Lower leg skin (tissue), 3 donors: ENCODE data around the gene POP4.

Experiments
- POLR2A ChIP-seq, 2 donors: fragments of 450-650 bp; IDR thresholded peaks; one replicate each; pipeline ENCODE4 v1.6.1; 2016 to 2017; ENCODE audit warnings: antibody characterized with exemption in 2 of 2, mild to moderate bottlenecking in 1 of 2, moderate library complexity in 1 of 2
- TF ChIP-seq, protein P1 (sequence below), 3 donors: fragments of 450-650 bp; IDR thresholded peaks; one replicate each; pipeline ENCODE4 v1.5.1; 2016; ENCODE audit warnings: antibody characterized with exemption in 3 of 3, mild to moderate bottlenecking in 3 of 3, moderate library complexity in 2 of 3

DNA sequence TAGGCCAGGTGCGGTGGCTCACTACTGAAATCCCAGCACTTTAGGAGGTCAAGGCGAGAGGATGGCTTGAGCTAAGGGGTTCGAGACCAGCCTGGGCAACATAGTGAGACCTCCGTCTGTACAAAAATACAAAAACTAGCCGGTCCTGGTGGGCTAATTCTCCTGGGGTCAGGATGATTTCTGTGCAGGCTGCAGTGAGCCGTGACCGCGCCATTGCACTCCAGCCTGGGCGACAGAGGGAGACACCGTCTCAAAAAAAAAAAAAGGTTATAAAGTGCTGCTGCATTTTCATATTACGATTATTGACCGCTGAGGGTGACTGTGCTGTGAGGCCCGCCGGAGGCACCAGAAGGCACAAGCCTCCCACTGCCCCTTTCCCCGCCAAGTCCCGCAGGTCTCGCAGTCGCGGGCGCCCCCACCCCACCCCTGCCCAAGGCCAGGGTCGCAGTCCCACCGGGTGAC lies 58.7 kb downstream of the POP4 start:
- TF ChIP-seq, protein P1, sequence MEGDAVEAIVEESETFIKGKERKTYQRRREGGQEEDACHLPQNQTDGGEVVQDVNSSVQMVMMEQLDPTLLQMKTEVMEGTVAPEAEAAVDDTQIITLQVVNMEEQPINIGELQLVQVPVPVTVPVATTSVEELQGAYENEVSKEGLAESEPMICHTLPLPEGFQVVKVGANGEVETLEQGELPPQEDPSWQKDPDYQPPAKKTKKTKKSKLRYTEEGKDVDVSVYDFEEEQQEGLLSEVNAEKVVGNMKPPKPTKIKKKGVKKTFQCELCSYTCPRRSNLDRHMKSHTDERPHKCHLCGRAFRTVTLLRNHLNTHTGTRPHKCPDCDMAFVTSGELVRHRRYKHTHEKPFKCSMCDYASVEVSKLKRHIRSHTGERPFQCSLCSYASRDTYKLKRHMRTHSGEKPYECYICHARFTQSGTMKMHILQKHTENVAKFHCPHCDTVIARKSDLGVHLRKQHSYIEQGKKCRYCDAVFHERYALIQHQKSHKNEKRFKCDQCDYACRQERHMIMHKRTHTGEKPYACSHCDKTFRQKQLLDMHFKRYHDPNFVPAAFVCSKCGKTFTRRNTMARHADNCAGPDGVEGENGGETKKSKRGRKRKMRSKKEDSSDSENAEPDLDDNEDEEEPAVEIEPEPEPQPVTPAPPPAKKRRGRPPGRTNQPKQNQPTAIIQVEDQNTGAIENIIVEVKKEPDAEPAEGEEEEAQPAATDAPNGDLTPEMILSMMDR (IDR thresholded peaks at IDR 0.05), result no peak
- TF ChIP-seq POLR2A (IDR thresholded peaks at IDR 0.05), result no peak
